Measurements from ENCODE around the gene HIGD1B.
A peak's percentile ranks its signal among the peaks of the same experiment; 100 is the strongest.

The HIGD1B gene

DNA sequence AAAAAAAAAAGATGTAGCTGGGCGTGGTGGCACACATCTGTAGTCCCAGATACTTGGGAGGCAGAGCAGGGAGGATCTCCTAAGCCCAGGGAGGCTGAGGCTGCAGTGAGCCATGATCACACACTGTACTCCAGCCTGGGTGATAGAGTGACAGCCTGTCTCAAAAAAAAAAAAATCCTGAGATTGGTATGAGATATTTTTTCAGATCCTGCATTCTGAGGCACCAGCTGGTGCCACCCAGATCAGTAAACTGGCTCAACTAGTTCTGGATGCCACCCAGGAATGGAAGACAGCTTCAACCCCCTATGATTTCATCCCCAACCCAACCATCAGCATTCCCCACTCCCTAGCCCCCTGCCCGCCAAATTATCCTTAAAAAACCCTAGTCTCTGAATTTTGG is 10.5 kb upstream of the HIGD1B start:
- no peak for DNase-seq (ENCODE audit: low read depth)

DNA sequence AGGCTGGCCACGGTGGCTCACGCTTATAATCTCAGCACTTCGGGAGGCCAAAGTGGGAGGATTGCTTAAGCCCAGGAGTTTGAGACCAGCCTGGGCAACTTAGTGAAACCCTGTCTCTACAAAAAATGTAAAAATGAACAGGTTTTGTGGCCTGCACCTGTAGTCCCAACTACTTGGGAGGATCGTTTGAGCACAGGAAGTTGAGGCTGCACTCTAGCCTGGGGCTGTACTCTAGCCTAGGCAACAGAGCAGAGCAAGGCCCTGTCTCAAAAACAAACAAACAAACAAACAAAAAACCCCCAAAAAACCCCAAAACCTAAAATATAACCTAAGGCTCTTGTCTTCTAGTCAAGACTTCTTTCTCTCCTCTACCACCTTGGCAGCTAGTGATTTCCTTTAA is 7.4 kb upstream of the HIGD1B start:
- no peak for DNase-seq (ENCODE audit: low read depth)

DNA sequence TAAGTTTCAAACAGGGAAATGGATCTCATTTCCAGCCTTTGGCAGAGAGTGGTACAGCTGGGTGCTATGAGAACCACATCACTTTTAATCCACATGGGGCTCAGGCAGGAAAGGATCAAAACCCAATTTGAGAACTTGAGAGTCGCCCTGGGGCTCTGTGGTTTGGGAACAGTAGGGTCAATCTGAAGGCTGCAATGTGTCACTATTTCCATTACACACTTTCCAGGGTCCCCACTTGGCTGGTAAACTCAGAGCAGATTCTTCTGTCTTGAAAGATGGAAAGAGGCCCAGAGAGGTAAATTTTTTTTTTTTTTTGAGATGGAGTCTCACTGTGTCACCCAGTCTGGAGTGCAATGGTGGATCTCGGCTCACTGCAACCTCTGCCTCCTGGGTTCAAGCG is 6.7 kb upstream of the HIGD1B start:
- DNase-seq (ENCODE audit: low read depth) = no peak

DNA sequence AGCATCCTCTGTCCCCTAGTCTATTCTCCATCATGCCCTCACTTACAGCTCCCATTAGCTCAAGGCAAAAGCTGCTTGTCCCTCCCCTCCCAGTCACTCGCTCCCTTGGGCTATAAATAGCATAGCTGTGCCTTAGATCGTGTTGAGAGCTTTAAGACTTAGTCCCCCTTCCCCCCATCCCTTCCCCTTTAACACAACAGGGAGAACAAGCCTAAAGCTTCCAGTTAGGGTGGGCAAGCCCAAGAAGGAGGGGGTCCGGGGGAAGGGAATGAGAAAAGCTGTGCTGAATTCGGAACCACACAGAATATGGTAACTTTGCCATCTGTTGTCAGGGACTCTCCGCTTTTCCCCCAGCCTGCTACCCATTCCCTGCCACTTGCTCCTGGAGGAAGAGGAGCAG is 4.9 kb upstream of the HIGD1B start:
- no peak for DNase-seq (ENCODE audit: low read depth)

DNA sequence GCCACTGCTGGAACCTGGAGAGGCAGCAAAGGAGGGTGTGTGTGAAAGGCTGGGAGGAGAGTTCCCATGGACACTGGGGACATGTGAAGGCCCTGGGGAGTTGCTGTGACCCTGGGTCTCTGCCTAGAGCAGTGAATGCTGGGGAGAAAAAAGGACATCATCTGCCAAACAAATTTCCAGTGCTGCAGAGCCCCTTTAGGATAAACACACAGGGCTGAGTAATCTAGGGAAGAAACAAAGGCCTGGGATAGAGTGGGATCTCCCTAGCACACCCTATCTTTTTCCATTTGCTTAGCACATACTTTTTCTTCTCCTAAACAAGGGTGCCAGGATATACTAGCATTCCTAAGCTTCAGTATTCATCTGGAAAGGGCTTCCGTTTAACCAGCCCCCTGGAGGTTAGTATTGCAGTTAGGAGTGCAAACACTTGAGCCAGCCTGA is 3.3 kb upstream of the HIGD1B start:
- DNase-seq (ENCODE audit: low read depth) = no peak

DNA sequence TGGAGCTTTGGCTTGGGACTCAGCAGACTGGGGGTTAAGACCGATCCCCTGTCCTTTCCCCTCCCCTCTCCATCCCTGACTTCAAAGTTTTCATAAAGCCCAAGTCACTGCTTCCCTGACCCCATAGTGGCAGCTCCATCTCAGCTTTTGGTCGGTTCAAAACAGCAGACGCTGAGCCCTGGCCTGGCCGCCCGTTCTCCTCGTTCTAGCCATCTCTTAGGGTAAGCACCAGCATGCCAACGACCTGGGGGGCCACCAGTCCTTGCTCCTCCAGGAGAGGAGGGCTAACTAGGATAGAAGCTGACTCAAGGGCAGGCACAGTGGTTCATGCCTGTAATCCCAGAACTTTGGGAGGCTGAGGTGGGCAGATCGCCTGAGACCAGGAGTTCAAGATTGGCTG is 1.5 kb upstream of the HIGD1B start:
- no peak for DNase-seq (ENCODE audit: low read depth)

DNA sequence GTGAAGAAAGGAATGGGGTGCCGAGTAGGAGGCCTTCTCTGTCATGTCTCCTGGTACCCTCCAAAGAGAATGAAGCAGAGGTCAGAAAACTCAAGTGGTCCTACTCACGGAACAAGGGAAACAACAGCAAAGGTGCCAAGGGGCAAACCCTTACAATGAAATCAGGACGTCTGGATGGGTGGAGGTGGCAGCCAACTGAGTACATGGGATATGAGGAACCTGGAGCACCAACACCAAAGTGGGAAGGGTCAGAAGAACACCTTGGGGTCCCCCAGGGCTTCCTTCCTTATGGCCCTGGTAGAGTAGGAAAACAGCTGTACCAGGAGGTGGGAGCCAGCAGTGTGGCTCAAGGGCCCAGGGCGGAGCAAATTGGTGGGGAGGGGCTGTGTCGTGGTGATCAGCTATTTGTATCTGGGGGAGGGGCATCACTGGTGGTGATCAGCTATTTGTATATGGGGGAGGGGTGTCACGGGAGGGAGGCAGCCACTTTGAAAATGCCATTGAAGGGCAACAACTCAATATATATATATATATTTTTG is 643 bp downstream of the HIGD1B start:
- DNase-seq (ENCODE audit: low read depth) = no peak

DNA sequence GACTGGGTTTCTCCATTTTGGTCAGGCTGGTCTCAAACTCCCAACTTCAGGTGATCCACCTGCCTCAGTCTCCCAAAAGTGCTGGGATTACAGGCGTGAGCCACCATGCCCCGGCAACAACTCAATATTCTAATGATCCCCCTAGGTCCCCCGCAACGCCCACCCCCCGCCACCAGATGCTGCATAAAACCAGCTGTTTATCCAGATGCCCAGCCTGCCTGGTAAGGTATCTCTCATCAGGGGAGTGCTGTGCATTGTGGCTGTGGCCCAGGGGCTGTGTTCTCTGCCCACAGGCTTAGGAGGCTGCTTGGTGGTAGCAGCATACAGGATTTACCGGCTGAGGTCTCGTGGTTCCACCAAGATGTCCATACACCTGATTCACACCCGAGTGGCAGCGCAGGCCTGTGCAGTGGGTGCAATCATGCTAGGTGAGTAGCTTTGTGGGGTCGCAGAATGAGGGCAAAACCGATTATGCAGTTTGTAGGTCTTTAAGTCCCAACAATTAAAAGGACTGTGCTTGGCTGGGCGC is 1.3 kb downstream of the HIGD1B start:
- DNase-seq (ENCODE audit: low read depth) = no peak

DNA sequence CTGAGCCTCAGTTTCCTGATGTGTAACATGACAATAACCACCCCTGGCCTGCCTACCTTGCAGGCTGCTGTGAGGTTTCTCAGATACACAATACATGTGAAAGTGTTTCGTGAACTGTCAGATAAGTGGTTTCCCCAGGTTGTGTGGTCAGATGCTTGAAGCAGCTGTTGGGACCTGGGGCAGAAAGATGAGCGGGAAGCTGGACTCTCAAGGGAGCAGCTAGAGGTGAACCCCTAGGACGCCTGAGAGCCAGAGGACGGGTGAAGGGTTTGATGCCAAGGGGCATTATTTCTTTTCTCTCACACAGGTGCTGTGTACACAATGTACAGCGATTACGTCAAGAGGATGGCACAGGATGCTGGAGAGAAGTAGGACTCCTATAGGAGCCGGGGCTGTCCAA is 2.3 kb downstream of the HIGD1B start:
- DNase-seq (ENCODE audit: low read depth) = no peak

DNA sequence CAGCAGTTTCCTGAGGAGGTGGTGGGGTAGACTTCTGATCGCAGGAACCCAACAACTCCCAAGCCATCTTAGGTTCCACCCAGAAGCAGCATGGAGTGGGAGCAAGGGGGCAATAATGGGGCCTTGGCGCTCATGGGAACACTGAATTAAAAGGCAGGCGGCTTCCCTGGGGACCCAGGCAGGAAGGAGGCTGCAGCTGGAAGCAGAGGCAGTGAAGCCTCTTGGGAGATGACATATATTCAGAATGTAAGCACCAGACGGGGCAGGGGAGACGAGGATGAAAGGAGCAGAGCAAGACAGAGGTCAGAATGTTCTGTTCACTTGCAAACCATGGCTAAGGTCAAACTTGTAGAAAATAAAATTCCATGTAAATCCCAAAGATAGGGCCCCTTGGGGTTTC is 2.9 kb downstream of the HIGD1B start:
- no peak for DNase-seq (ENCODE audit: low read depth)

DNA sequence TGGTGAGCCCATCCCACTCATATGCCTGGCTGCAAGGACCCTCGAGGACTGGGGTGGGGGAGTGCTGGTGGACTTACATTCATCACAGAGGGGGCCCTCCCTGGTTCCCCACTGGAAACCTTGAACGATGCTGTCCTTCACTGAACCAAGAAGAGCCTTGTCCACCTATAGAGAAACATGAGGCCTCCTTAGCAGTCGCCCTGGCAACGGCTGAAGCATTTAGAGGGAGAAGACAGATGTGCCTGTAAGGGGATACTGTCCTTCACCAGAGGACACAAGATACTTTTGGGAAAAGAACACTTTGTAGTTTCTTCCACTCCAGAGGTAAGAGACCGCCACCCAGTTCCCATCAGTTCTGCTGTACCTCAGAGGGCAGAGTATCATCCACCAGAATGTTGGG is 6.5 kb downstream of the HIGD1B start:
- DNase-seq (ENCODE audit: low read depth) = no peak

DNA sequence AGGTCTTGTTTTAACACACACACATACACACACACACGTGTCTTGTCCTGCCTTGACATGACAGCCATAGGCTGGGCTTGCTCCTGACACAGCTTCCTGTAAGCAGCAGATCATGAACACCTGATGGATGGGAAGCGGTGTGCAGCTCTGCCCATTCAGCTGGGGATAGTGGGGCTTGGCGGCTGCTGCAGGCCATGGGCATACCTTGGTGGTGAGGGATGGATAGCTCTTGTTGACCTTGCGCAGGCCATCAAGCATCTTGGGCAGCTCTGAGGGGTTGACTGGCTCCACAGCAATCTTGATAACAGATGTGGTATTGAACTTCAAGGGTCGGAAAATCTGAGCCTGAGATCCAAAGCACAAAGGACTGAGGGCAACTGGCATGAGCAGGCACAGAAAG is 12.0 kb downstream of the HIGD1B start:
- no peak for DNase-seq (ENCODE audit: low read depth)

DNA sequence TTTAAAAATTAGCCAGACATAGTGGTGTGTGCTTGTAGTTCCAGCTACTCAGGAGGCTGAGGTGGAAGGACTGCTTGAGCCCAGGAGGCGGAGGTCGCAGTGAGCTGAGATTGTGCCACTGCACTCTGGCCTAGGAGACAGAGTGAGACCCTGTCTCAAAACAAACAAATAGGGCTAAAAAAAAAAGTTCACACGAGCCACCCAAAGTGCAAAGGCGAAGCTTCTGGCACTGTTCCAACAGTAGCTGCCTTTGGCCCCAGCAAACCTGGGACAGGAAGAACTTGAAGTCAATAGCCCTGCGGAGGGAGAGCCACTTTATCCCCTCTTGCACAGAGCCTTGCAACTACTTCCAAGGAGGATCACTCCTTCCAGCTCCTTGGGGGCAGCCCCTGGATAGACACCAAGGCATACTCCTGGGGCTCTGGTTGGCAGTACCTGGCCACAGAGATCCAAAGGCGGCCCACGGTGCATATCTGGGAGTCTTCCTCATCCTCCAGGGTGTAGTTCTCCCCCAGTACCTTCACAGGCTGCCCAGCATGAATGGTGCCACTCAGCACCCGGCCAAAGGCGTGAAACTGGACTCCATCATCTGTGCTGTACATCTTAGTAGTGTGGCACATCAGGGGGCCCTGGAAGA is 14.7 kb downstream of the HIGD1B start:
- no peak for DNase-seq (ENCODE audit: low read depth)

DNA sequence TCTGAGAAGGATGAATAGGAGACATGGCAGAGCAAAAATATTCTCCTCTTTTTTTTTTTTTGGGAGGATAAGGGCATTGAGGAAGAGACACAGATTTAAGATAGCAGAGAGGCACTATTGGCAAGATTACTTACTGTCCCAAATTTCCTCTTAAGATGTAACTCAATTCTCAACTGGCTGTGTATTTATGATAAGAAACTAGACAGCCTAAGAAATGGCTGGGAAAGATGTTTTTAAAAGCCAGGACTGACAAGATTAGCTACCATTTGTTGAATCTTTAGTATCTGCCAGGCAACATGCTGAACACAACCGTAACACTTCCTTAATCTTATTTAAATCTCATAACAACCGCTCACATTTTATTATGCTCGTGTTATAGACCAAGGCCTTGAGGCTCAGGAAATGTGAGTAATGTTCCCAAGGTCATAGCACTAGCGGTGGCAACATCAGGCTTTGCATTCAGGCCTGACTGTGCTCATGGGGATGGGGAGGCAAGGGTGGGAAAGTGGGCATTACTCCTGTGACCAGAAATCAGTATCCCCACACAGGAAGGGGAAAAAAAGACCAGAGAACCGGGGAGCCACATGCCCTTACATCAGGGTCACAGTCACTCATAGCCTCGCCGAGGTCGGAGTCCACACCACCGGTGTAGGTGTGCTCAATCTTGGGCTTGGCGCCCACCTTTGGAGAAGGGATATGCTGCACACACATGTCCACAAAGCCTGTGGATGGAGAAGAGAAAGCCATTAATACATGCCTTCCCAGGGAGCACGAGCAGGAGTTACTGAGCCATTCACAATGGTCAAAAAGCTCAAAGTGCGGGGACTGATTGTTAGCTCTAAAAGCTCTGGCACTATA is 15.6 kb downstream of the HIGD1B start:
- DNase-seq (ENCODE audit: low read depth) = no peak

DNA sequence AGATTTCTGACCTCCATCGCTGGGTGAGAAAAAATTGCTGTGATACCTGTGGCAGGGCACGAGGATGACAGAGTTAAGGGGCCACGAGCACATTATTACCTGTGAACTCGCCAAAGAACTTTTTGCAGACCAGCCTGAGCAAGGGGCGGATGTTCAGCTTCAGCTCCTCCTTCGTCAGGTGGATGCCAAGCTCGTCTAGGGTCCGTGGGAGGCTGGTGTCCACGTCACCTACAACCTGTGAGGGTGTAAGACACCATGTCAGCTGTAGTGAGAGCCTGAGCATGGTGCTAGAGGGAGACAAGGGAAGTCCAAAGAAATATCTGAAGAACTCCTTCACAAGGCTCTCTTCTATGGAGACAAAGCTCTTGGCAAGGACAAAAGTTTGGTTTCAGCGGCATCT is 17.1 kb downstream of the HIGD1B start:
- no peak for DNase-seq (ENCODE audit: low read depth)

DNA sequence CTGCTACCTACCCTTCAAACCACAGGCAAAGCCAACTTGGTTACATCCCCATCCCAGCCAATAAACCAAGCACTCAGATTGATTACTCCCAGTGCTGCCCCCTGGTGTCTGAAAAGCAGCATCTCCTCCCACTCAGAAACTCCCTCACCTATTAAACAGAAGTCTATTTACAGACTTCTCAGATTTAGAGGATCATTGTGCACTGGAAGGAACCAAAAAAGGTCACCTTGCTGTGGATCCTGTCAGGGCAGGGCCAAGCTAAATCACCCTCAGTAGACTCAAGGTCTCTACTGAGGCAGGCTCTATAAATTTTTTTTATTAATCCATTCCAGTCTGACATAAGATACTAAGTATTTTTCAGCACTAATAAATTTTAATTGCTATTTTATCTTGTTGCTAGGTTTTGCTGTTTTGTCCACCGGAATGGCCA is 17.6 kb downstream of the HIGD1B start:
- peak; percentile 22 for DNase-seq (ENCODE audit: low read depth)

DNA sequence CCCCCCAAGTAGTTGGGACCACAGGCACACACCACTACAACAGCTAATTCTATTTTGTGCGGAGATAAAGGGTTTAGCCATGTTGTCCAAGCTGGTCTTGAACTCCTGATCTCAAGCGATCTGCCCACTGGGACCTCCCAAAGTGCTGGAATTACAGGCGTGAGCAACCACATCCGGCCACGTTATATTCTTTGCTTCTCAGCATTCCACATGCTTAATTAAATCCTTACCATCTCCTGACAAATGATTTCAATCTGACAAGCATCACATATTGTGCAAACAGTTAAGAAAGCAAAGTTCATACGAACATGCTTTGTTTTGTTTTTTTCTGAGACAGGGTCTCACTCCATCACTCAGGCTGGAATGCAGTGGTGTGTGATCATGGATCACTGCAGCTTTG is 18.2 kb downstream of the HIGD1B start:
- no peak for DNase-seq (ENCODE audit: low read depth)

DNA sequence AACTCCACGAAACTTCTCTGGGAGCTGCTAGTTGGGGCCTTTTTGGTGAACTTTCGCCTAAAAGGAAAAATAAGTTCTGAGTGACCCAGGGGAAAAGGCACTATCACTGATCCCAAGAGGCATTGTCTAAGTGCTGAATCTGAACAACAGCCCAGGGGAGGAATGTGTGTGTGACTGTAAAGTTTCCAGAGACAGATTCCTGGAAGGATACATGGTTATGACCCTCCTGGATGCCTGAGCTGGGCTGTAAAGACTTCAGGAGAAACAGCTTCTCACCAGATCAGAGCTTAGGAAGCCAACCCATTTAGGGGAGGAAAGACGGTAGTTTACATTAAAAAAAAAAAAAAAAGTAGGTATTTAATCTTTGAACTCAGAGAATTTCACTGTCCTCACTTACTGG is 20.2 kb downstream of the HIGD1B start:
- no peak for DNase-seq (ENCODE audit: low read depth)

DNA sequence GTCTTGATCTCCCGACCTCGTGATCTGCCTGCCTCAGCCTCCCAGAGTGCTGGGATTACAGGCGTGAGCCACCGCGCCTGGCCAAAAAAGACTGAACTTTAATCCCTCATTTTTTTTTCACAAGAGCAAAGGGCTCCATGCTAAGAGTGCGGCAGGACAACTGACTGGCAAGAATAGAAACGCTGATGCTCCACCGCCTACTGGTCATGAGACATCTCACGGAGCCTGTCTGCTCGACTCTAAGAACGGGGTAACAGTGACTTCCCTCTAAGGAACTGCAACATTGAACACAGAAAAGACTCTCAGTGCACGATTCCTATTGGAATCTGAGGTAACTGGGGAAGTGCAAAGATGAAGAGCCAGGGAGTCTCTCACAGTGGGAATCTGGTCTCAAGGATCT is 23.9 kb downstream of the HIGD1B start:
- no peak for DNase-seq (ENCODE audit: low read depth)

DNA sequence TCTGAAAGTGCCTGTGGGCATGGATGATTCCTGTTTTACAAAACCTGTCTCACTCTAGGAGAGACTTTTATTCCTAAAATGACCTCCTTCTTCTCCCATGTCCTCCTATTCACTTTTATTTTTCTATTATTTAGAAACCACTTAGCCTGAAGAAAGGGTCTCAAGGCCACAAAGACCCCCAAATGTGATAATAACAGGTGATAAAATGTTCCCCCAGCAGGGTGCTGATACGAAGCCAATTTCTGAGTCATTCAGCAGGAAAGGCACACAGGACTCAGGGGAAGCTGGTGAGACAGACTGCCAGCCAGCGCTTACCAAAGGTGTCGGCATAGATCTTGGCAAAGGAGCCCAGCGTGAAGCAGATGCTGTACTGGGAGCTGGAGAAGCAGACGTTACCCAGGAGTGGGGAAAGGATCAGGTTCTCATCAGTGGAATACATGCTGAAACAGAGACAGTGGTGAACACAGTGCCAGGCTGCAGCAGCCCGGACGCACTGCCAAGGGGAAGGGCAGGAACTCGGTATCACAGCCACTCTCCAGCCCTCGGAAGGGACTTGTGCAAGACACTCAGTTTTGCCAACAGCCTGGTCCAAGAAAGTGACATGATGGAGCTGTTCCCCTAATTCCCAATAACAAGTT is 24.6 kb downstream of the HIGD1B start:
- no peak for DNase-seq (ENCODE audit: low read depth)

DNA sequence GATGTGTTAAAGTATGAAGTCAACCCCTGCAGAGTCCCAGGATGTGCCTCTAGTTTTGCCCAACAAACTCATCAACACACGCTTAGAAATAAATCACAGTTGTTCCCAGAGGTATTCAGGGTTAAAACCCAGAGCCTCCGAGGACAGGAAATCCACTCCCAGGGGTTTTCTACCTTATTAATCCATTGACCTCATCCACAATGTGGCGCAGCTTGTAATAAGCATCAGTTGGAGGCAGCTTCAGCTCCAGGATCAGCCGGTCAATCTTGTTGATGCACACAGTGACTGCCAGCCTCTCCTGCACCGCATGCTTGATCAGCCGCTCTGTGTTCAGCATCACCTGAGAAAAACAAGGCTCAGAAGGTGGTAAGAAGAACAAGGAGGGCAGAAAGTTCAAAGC is 28.1 kb downstream of the HIGD1B start:
- no peak for DNase-seq (ENCODE audit: low read depth)

DNA sequence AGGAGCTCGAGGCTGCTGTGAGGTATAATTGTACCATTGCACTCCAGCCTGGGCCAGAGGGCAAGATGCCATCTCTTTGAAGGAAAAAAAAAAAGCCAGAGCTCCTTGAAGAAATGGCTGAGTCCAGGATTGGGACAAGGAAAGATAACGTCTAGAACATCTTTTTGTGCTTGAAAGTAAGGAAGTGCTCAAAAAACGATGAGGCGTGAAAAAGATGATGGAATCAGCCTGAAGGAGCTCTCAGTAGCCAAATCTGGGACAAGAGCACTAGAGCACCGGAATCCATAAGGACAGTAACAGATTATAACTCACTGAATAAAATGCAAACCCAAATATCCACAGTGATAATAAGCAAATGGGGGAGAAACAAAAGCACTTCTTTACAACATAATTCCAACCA is 29.4 kb downstream of the HIGD1B start:
- no peak for DNase-seq (ENCODE audit: low read depth)

Data from stimulated activated CD8-positive, alpha-beta memory T cell treated with anti-CD3 and anti-CD28 coated beads, Interleukin-12 subunit alpha, Interleukin-12 subunit beta, amount 100 ng/mL, for 4 hours (primary cell).